Measurements from ENCODE around the gene GPANK1. TPM values are rescaled to one million over a fixed set of nuclear protein-coding genes. Genes with fewer than 3 reads are reported as not detected.

Gene GPANK1
- total and polyA plus RNA-seq, 2 donors (not counting 1 experiment from before 2014, with no cell fraction given), result 13.1 to 15.0 TPM

DNA sequence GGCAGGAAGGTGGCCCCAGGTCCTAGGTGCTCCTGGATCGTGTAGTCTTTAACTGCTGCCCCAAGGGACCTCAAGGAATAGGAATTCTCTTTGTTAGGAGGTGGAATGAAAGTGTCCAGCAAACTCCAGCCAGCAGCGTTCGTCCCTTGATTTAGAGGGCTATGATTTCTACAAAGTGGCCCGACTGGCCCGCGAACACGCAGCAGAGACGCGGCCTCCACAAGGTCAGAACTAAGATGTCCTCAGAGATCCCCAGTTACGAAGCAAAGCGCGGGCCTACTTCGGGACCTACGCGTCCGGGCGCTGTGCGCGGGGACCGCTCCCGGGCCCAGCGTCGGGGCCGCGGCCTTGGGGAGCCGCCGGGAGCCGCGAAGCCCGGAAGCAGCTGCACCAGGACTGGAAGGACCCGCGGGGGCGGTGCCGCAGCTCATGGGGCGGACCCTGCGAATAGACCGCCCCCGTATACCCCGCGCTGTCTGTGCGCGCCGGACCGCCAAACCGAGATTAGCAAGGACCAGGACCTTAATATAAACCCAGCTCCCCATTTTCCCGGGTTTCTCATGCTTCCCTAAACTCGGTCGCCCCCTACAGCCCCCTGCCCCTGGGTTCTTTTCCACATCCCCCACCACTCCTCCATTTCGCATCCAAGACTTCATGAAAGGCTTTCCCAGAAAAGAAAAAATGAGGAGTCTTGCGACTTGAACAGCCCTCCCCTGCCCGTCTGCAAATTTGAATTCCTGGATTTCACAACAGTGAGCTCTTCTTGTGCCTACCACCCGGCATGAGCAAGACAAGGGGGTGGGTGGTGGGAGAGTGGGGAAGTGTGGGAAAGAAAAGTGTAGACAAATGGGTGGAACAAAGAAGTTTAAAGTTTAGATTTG is 4.2 kb downstream of the GPANK1 start, which contains the start of gene C6orf47:
C6orf47 (minus strand) TSS at position 398 of the 881 bp plus-strand sequence. CDS start 831 bp downstream, outside the sequence.
- TF ChIP-seq, protein P1, sequence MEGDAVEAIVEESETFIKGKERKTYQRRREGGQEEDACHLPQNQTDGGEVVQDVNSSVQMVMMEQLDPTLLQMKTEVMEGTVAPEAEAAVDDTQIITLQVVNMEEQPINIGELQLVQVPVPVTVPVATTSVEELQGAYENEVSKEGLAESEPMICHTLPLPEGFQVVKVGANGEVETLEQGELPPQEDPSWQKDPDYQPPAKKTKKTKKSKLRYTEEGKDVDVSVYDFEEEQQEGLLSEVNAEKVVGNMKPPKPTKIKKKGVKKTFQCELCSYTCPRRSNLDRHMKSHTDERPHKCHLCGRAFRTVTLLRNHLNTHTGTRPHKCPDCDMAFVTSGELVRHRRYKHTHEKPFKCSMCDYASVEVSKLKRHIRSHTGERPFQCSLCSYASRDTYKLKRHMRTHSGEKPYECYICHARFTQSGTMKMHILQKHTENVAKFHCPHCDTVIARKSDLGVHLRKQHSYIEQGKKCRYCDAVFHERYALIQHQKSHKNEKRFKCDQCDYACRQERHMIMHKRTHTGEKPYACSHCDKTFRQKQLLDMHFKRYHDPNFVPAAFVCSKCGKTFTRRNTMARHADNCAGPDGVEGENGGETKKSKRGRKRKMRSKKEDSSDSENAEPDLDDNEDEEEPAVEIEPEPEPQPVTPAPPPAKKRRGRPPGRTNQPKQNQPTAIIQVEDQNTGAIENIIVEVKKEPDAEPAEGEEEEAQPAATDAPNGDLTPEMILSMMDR (conservative IDR thresholded peaks at IDR 0.05 in 1 of 2, IDR thresholded peaks at IDR 0.05 in 1 of 2; ENCODE audit: low read depth in 1 of 2, low read length in 2 of 2), result no peak
- no peak for TF ChIP-seq EZH2 (IDR thresholded peaks at IDR 0.05; ENCODE audit: low read length, missing control alignments)
- peaks cover 41% of the 10 kb centered on the region for H3K79me2 ChIP-seq (ENCODE audit: control insufficient read depth, insufficient read depth, low read length)
- H3K36me3 ChIP-seq (ENCODE audit: control insufficient read depth, insufficient read depth, low read length), result peaks cover 5% of the 10 kb centered on the region
- peaks cover 22% of the 10 kb centered on the region for H3K4me1 ChIP-seq (ENCODE audit: control insufficient read depth, extremely low read depth, insufficient read depth, low read length)
- H3K9ac ChIP-seq (ENCODE audit: insufficient read depth, low read length), result peak within 1 kb of the TSS; percentile 76
- peak within 1 kb of the TSS; percentile 90 to 99 (median 96) for H3K4me3 ChIP-seq (replicated peaks in 1 of 4; ENCODE audit: control extremely low read depth in 1 of 4, insufficient read depth in 1 of 4, low read depth in 3 of 4, low read length in 4 of 4)
- peak within 1 kb of the TSS; percentile 5 for H2AFZ ChIP-seq (ENCODE audit: low read length)
- H3K27ac ChIP-seq (ENCODE audit: insufficient read depth, low read length), result peak within 1 kb of the TSS; percentile 87
- H4K20me1 ChIP-seq (ENCODE audit: control insufficient read depth, extremely low read depth, insufficient read depth, low read length), result no peaks in the 10 kb centered on the region
- H3K27me3 ChIP-seq (ENCODE audit: control insufficient read depth, insufficient read depth, low read length), result no peaks in the 10 kb centered on the region
- no peaks in the 10 kb centered on the region for H3K9me3 ChIP-seq (ENCODE audit: control insufficient read depth, insufficient read depth, low read depth, low read length)
- H3K4me2 ChIP-seq (ENCODE audit: extremely low read depth, insufficient read depth, low read length), result peak within 1 kb of the TSS; percentile 100
- DNase-seq (ENCODE audit: low read depth in 2 of 2), result peak; percentile 78 to 79

DNA sequence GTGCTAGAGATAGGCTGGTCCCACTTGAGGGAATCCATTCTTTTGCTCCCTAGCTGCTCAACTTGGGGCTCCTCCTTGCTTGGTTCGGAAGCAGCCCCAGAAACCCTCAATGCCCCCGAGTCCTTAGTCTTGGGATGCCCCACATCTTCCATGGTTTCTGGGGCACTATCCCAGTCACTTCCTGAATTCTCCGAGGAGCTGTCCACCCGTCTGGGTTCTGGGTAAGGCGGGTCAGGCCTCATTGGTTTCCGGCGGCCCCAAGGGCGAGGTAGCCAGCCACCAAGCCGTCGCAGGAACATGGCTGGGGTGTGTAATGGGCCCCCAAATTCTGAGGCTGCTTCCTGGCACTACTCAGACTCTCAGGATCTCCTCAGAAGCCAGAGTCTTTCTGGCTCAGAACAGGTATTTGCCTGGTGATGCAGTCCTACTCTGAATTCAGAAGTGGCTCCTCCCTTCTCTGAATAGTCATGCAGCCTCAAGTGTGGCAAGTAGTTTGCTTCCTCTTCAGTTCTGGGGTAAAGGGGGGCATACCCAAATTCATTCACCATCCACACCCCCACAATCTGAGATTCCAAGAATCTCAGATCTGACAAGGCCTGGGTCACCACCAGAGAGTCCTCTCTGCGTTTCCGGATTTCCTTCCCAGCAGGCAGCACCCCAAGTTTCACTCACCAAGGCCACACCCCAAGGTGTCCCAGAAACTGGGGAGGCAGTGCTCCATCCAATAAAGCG is 5.0 kb downstream of the GPANK1 start:
- TF ChIP-seq EZH2 (IDR thresholded peaks at IDR 0.05; ENCODE audit: low read length, missing control alignments), result no peak
- TF ChIP-seq, protein P1 (conservative IDR thresholded peaks at IDR 0.05 in 1 of 2, IDR thresholded peaks at IDR 0.05 in 1 of 2; ENCODE audit: low read depth in 1 of 2, low read length in 2 of 2), result no peak
- Histone ChIP-seq H3K27me3 (ENCODE audit: control insufficient read depth, insufficient read depth, low read length) (no peaks in the 10 kb centered on the region), H2AFZ (ENCODE audit: low read length) (peak overlapping the region; percentile 5), H3K9ac (ENCODE audit: insufficient read depth, low read length) (peak overlapping the region; percentile 76), H3K27ac (ENCODE audit: insufficient read depth, low read length) (peak overlapping the region; percentile 87), H3K4me2 (ENCODE audit: extremely low read depth, insufficient read depth, low read length) (peak overlapping the region; percentile 100), H3K9me3 (ENCODE audit: control insufficient read depth, insufficient read depth, low read depth, low read length) (no peaks in the 10 kb centered on the region), H3K4me3 (replicated peaks in 1 of 4; ENCODE audit: control extremely low read depth in 1 of 4, insufficient read depth in 1 of 4, low read depth in 3 of 4, low read length in 4 of 4) (peak overlapping the region; percentile 90 to 99 (median 96)), H3K4me1 (ENCODE audit: control insufficient read depth, extremely low read depth, insufficient read depth, low read length) (peaks cover 22% of the 10 kb centered on the region), H3K79me2 (ENCODE audit: control insufficient read depth, insufficient read depth, low read length) (peaks cover 41% of the 10 kb centered on the region), H4K20me1 (ENCODE audit: control insufficient read depth, extremely low read depth, insufficient read depth, low read length) (no peaks in the 10 kb centered on the region), H3K36me3 (ENCODE audit: control insufficient read depth, insufficient read depth, low read length) (peaks cover 5% of the 10 kb centered on the region)
- peak; percentile 25 to 38 for DNase-seq (ENCODE audit: low read depth in 2 of 2)
